MCF 10A (cell line): ENCODE results near the gene TIPRL. TPM values are rescaled to one million over a fixed set of nuclear protein-coding genes. Genes with fewer than 3 reads are reported as not detected.

ENCODE experiments used
- BruUV-seq: library from RNA; stranded (reverse); fragments of 400-500 nt; replicated peaks from 2 replicates; lab custom pipeline; 2021; lab: Mats Ljungman, UMichigan
- CTCF ChIA-PET: fragments of 300-600 bp; sonication (Branson Sonifier 250); formaldehyde crosslinking; extraction: SDS; loops from one replicate; lab custom pipeline; 2021; ENCODE audit warnings: antibody characterized with exemption, inconsistent platforms; lab: Yijun Ruan, JAX
- POLR2A ChIA-PET: fragments of 300-600, 350-650 bp; sonication (Branson Sonifier 250); formaldehyde crosslinking; extraction: SDS; loops from one replicate; lab custom pipeline; 2020; ENCODE audit warnings: antibody characterized with exemption, inconsistent platforms; lab: Yijun Ruan, JAX
- DNase-seq: peaks from one replicate; pipeline ENCODE4 v3.0.0-alpha.2; 2018; ENCODE audit not compliant: unreplicated experiment
- H3K27ac Mint-ChIP-seq: one replicate; pipeline ENCODE4 v1.8.0; 2022; ENCODE audit warnings: mild to moderate bottlenecking, low read depth, mixed read lengths; ENCODE audit not compliant: unreplicated experiment
- H3K27me3 Mint-ChIP-seq: one replicate; pipeline ENCODE4 v1.8.0; 2022; ENCODE audit warnings: mixed read lengths; ENCODE audit not compliant: insufficient read depth, unreplicated experiment
- H3K36me3 Mint-ChIP-seq: one replicate; pipeline ENCODE4 v1.8.0; 2022; ENCODE audit warnings: mild to moderate bottlenecking, moderate library complexity, mixed read lengths; ENCODE audit not compliant: insufficient read depth, unreplicated experiment
- H3K4me1 Mint-ChIP-seq: one replicate; pipeline ENCODE4 v1.8.0; 2022; ENCODE audit warnings: mixed read lengths; ENCODE audit not compliant: insufficient read depth, unreplicated experiment
- H3K4me3 Mint-ChIP-seq: one replicate; pipeline ENCODE4 v1.8.0; 2022; ENCODE audit warnings: mild to moderate bottlenecking, moderate library complexity, mixed read lengths; ENCODE audit not compliant: unreplicated experiment
- H3K9me3 Mint-ChIP-seq: one replicate; pipeline ENCODE4 v1.8.0; 2022; ENCODE audit warnings: mixed read lengths; ENCODE audit not compliant: unreplicated experiment
- CTCF ChIP-seq: fragments of 200-600 bp; IDR thresholded peaks from one replicate; pipeline ENCODE4 v1.8.0; 2022; ENCODE audit warnings: antibody characterized with exemption, mild to moderate bottlenecking; ENCODE audit not compliant: unreplicated experiment
- intact Hi-C: fragments of 100-400 bp; cut with micrococcal nuclease; formaldehyde crosslinking; loops from 2 replicates; pipeline ENCODE4 v1.14.1; 2022
- total RNA-seq: library from RNA; stranded (reverse); gene quantifications from 2 replicates; pipeline ENCODE4 v1.2.3, GENCODE V29; 2022

The TIPRL gene
- total RNA-seq, 1 experiment from 2014 or later: 111 TPM

- peak overlapping the region; percentile 29 for H3K27ac Mint-ChIP-seq
- peaks cover 40% of the 10 kb centered on the region for H3K36me3 Mint-ChIP-seq
- no peaks in the 10 kb centered on the region for H3K27me3 Mint-ChIP-seq
- intact Hi-C loops: loop anchor here (5.0 kb wide), 1 partner anchor 118 kb away; no protein-coding TSS in a partner anchor
- no peak overlapping the region for H3K4me3 Mint-ChIP-seq
- no peak for TF ChIP-seq CTCF
- DNase-seq: no peak
- ChIA-PET POLR2A (interaction anchor here (1.5 kb wide), 1 partner anchor 50 kb away, joined by 3 read pairs; no protein-coding TSS in a partner anchor), CTCF (interaction anchor here (0.7 to 1.6 kb wide), 4 partner anchors 10 to 149 kb away, joined by 3 to 7 read pairs (median 4); no protein-coding TSS in a partner anchor)
- H3K4me1 Mint-ChIP-seq: peaks cover 46% of the 10 kb centered on the region
- H3K9me3 Mint-ChIP-seq: no peaks in the 10 kb centered on the region
- BruUV-seq: no TSS peak
Measured at GRCh38 chr1:168229893-168230292, 51.1 kb downstream of the TIPRL start.

- POLR2A ChIA-PET: interaction anchor here (1.5 kb wide), 1 partner anchor 50 kb away, joined by 3 read pairs; no protein-coding TSS in a partner anchor
- Mint-ChIP-seq H3K9me3 (no peaks in the 10 kb centered on the region), H3K27ac (peak overlapping the region; percentile 52)
Measured at GRCh38 chr1:168230709-168231108, 51.9 kb downstream of the TIPRL start.

GRCh38 chr1:168234846-168235547 is 56.2 kb downstream of the TIPRL start:
- TF ChIP-seq CTCF: peak; percentile 81
- no peaks in the 10 kb centered on the region for H3K9me3 Mint-ChIP-seq
- H3K27ac Mint-ChIP-seq: no peak overlapping the region
- intact Hi-C loops: loop anchor here (1.0 kb wide), 3 partner anchors 87 to 153 kb away; no protein-coding TSS in a partner anchor
- BruUV-seq: no TSS peak
- ChIA-PET POLR2A (interaction anchor here (0.6 to 3.2 kb wide), 9 partner anchors 9 to 428 kb away, joined by 3 to 27 read pairs (median 5); partner anchors contain the start of gene SFT2D2), CTCF (interaction anchor here (0.5 to 5.9 kb wide), 57 partner anchors 9 to 1645 kb away, joined by 3 to 94 read pairs (median 4); partner anchors contain the start of gene SFT2D2)
- no peak overlapping the region for H3K4me3 Mint-ChIP-seq
- H3K4me1 Mint-ChIP-seq: peaks cover 24% of the 10 kb centered on the region
- H3K36me3 Mint-ChIP-seq: peaks cover 89% of the 10 kb centered on the region
- no peaks in the 10 kb centered on the region for H3K27me3 Mint-ChIP-seq
- peak; percentile 84 for DNase-seq

More at GRCh38 chr1:168230709-168231108, 51.9 kb downstream of the TIPRL start:
- H3K4me1 Mint-ChIP-seq: peaks cover 48% of the 10 kb centered on the region
- H3K27me3 Mint-ChIP-seq: no peaks in the 10 kb centered on the region
- CTCF ChIA-PET: interaction anchor here (1.6 kb wide), 1 partner anchor 91 kb away, joined by 7 read pairs; no protein-coding TSS in a partner anchor
- TF ChIP-seq CTCF: no peak
- H3K4me3 Mint-ChIP-seq: no peak overlapping the region
- BruUV-seq: no TSS peak
- intact Hi-C loops: no loop called here
- DNase-seq: no peak
- H3K36me3 Mint-ChIP-seq: peaks cover 48% of the 10 kb centered on the region

- peaks cover 24% of the 10 kb centered on the region for H3K4me1 Mint-ChIP-seq
- DNase-seq: no peak
- no peak for TF ChIP-seq CTCF
- peaks cover 91% of the 10 kb centered on the region for H3K36me3 Mint-ChIP-seq
- H3K27me3 Mint-ChIP-seq: no peaks in the 10 kb centered on the region
- ChIA-PET CTCF (interaction anchor here (0.6 to 5.9 kb wide), 47 partner anchors 8 to 399 kb away, joined by 3 to 94 read pairs (median 6); partner anchors contain the start of genes SFT2D2 and TBX19), POLR2A (interaction anchor here (0.6 to 3.2 kb wide), 9 partner anchors 9 to 427 kb away, joined by 3 to 27 read pairs (median 5); partner anchors contain the start of gene SFT2D2)
- intact Hi-C loops: loop anchor here (1.0 kb wide), 3 partner anchors 87 to 153 kb away; no protein-coding TSS in a partner anchor
- no peak overlapping the region for H3K27ac Mint-ChIP-seq
- no peak overlapping the region for H3K4me3 Mint-ChIP-seq
- BruUV-seq: no TSS peak
- H3K9me3 Mint-ChIP-seq: no peaks in the 10 kb centered on the region
Measured at GRCh38 chr1:168235548-168235885, 56.8 kb downstream of the TIPRL start.
